GM18909 (cell line): ENCODE measurements around the gene DGKQ.

Source experiments
- ATAC-seq: cut with Tn5 transposase; IDR thresholded peaks from one replicate; pipeline ENCODE4 v1.9.1; 2021; ENCODE audit warnings: mild to moderate bottlenecking; ENCODE audit not compliant: unreplicated experiment, poor library complexity

Gene DGKQ

GRCh38 chr4:963276-964225 lies 9.8 kb downstream of the DGKQ start:
- no peak for ATAC-seq

- ATAC-seq, result no peak
These were observed 10.8 kb downstream of the DGKQ start for GRCh38 chr4:962231-963208.

DNA sequence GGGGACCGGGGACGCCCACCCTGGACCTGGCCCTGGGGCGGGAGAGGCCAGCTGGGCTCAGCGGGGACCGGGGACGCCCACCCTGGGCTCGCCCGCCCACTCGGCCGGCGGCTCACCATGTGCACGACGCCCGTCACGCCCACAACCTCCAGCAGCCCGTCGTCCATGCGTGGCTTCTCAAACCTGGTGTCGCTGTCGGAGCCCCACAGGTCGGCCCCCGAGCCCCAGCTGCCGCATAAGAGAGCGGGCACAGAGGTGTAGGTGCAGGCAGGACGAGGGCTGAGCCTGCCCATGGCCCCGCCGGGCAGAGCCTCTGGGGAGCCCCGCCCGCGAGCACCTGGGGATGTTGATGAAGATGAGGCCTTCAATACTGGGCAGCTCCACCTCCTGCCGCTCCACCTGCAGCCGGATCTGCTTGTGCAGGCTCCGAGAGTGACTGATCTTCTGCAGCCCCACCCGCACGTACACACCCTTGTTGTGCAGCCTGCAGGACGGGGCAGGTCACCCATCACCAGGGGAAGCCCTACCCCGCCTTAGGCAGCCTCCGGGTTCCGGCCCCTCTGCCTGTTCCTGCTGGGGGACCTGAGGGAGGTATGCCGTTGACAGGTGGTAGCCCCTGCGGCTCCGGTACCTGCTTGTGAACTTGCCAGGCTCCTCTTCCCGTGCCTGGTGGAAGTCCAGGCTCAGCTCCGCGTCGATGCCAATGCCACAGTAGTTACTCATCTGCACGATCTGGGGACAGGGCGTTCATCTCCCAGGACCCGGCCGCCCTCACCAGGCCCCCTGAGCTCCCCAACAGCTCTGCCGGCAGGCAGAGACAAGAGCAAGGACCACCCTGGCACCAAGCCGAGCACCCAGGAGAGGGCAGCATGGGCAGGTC lies 11.8 kb downstream of the DGKQ start:
- no peak for ATAC-seq

DNA sequence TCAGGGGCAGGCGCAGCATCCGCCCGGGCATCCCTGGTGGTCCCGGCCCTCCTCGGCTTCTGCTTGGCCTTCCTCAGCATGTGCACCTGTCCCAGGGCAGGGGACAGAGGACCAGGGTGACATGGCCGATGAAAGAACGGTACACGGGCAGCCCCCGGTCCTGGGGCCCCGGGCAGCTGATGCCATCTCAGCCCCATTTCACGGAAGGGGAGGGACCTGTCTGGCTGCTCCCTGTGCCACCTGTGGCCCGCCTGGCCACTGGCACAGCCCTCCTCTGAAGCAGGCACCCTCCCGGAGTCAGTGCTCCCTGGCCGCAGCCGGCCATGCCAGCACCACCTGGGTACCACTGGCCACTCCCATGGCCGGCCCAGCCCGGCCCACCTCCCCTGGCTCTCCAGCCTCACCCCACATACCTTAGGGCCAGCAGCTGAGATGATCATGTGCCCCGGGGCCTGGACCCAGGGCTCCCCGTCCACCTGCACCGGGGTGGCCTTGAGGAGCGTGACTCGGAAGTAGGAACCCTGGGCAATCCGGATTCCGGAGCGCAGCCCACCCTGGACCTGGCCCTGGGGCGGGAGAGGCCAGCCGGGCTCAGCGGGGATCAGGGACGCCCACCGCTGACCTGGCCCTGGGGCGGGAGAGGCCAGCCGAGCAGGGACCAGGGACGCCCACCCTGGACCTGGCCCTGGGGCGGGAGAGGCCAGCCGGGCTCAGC lies 12.6 kb downstream of the DGKQ start:
- no peak for ATAC-seq

DNA sequence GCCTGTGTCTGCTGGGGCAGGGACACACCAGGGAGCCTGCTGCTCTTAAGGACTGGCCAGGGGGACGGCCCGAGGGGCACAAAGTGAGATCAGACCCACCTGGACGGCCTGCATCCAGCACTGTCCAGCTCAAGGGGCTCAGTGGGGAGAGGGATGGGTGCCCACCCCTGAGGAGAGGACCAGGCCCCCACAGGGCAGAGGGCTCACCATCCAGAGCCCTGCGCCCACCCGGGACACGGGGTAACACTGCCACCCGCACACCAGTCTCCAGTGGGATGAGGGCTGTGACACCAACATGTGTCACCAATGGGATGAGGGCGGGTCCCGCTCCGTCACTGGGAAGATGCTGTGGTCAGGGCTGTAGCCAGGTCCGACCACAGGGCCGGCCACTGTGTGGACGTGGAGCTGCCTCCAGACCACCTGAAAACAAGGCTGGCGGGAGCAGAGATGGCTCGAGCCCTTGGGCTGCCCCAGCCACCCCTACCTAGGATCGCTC lies 13.2 kb downstream of the DGKQ start:
- no peak for ATAC-seq

GRCh38 chr4:959338-960139 lies 13.8 kb downstream of the DGKQ start:
- no peak for ATAC-seq

GRCh38 chr4:958696-959337 lies 14.6 kb downstream of the DGKQ start:
- no peak for ATAC-seq

GRCh38 chr4:958314-958665 lies 15.1 kb downstream of the DGKQ start:
- no peak for ATAC-seq

DNA sequence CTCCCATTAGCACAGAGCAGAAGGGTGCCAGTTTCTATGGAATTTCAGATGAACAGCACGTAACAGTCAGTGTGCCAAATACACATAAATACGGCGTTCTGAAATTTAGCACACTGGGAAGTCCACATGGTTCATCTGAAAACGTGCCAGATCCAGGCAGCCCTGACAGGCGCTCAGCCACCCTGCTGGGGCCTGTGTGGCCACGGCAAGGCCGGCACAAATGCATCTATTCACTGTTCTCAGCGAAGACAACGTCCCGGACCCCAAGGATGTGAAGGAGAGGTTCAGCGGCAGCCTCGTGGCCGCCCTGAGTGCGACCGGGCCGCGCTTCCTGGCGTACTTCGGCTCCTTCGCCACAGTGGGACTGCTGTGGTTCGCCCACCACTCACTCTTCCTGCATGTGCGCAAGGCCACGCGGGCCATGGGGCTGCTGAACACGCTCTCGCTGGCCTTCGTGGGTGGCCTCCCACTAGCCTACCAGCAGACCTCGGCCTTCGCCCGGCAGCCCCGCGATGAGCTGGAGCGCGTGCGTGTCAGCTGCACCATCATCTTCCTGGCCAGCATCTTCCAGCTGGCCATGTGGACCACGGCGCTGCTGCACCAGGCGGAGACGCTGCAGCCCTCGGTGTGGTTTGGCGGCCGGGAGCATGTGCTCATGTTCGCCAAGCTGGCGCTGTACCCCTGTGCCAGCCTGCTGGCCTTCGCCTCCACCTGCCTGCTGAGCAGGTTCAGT lies 15.6 kb downstream of the DGKQ start:
- ATAC-seq, result no peak

- no peak for ATAC-seq
These were observed 16.2 kb downstream of the DGKQ start for GRCh38 chr4:957231-957580.

DNA sequence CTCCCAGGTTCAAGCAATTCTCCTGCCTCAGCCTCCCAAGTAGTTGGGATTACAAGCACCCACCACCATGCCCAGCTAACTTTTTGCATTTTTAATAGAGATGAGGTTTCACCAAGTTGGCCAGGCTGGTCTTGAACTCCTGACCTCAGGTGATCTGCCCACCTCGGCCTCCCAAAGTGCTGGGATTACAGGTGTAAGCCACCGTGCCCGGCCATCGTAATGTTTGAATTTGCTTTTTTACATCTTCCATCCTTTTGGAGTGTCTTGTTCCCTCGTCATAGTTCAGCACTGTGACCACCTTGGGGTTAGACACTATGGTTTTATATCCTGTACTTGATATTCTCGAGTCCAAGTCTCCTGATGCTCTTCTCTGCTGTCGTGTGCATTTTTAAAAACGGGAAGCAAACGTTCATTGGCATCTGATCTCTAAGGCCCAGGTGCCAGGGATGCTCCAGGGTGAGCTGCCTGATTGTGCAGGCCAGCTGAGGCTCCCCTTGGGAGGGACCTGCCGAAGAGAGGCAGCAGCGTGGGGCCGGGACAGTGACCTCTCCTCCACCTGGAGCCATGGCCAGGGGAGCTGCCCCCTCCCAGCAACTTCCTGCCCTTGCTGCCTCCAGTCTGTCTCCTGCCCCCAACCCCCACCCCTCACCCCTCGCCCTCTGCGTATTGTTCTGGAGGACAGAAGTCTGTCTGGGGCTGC lies 16.7 kb downstream of the DGKQ start:
- ATAC-seq, result no peak

DNA sequence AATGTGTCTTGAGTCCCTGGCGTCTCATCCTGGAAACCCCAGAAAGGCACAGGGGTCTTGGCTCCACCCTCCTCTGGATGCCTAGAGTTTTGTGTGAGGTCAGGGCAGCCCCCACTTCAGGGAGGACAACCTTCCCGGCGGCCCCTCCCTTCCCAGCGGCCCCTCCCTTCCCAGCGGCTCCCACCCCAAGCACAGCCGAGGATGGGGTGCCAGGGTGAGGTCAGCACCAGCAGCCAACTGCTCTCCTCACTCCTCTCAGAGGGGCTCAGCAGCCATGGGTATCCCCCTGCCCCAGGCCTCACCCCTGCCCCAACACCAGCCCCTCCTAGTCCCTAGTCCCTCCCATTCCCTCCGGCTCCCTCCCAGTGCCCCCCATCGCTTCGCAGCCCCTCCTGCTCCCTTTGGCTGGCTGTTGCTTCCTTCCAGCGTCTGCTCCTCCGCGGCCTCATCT lies 17.4 kb downstream of the DGKQ start:
- ATAC-seq, result no peak

DNA sequence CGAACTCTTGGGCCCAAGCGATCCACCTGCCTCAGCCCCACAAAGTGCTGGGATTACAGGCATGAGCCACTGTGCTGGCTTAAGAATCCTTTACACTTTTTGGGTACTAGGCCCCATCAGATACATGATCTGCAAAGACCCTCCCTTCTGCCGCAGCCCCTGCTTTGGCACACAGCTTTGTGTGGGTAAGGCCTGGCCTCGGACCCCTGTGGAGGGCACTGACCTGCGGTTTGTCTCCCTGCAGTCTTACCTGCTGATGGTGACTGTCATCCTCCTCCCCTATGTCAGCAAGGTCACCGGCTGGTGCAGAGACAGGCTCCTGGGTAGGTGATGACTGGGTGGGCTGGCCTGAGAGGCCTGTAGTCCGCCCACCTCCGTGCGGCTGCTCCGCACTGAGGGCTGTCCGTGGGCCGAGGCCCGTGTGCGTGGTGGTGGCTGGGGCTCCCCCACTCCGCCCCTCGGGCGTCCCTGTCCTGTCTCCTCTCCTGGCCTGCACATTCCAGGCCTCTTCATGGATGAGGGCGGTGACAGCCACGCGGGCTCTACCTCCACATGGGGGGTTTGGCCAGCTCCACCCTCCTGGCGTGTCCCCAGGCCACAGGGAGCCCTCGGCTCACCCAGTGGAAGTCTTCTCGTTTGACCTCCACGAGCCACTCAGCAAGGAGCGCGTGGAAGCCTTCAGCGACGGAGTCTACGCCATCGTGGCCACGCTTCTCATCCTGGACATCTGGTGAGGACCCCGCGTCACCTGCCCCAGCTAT lies 18.0 kb downstream of the DGKQ start:
- no peak for ATAC-seq

GRCh38 chr4:954211-955020 lies 19.0 kb downstream of the DGKQ start:
- ATAC-seq, result no peak

DNA sequence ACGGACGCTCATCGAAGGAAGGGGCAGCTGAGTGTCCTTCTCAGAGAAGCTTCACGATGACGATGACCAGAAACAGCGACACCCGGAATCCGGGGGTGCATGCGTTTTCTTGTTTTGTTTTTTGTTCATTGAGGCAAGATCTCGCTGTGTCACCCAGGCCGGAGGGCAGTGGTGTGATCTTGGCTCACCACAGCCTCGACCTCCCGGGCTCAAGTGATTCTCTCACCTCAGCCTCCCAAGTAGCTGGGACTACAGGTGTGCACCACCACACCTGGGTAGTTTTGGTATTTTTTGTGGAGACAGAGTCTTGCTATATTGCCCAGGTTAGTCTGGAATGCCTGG lies 19.8 kb downstream of the DGKQ start:
- no peak for ATAC-seq
